HG03575 (cell line): ENCODE data around the gene PAN2.

ENCODE experiments used
- ATAC-seq: cut with Tn5 transposase; IDR thresholded peaks from one replicate; pipeline ENCODE4 v1.9.1; 2021; ENCODE audit not compliant: unreplicated experiment, insufficient number of reproducible peaks, low FRiP score; ENCODE audit errors: extremely low read depth

The PAN2 gene, protein sequence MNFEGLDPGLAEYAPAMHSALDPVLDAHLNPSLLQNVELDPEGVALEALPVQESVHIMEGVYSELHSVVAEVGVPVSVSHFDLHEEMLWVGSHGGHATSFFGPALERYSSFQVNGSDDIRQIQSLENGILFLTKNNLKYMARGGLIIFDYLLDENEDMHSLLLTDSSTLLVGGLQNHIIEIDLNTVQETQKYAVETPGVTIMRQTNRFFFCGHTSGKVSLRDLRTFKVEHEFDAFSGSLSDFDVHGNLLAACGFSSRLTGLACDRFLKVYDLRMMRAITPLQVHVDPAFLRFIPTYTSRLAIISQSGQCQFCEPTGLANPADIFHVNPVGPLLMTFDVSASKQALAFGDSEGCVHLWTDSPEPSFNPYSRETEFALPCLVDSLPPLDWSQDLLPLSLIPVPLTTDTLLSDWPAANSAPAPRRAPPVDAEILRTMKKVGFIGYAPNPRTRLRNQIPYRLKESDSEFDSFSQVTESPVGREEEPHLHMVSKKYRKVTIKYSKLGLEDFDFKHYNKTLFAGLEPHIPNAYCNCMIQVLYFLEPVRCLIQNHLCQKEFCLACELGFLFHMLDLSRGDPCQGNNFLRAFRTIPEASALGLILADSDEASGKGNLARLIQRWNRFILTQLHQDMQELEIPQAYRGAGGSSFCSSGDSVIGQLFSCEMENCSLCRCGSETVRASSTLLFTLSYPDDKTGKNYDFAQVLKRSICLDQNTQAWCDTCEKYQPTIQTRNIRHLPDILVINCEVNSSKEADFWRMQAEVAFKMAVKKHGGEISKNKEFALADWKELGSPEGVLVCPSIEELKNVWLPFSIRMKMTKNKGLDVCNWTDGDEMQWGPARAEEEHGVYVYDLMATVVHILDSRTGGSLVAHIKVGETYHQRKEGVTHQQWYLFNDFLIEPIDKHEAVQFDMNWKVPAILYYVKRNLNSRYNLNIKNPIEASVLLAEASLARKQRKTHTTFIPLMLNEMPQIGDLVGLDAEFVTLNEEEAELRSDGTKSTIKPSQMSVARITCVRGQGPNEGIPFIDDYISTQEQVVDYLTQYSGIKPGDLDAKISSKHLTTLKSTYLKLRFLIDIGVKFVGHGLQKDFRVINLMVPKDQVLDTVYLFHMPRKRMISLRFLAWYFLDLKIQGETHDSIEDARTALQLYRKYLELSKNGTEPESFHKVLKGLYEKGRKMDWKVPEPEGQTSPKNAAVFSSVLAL

DNA sequence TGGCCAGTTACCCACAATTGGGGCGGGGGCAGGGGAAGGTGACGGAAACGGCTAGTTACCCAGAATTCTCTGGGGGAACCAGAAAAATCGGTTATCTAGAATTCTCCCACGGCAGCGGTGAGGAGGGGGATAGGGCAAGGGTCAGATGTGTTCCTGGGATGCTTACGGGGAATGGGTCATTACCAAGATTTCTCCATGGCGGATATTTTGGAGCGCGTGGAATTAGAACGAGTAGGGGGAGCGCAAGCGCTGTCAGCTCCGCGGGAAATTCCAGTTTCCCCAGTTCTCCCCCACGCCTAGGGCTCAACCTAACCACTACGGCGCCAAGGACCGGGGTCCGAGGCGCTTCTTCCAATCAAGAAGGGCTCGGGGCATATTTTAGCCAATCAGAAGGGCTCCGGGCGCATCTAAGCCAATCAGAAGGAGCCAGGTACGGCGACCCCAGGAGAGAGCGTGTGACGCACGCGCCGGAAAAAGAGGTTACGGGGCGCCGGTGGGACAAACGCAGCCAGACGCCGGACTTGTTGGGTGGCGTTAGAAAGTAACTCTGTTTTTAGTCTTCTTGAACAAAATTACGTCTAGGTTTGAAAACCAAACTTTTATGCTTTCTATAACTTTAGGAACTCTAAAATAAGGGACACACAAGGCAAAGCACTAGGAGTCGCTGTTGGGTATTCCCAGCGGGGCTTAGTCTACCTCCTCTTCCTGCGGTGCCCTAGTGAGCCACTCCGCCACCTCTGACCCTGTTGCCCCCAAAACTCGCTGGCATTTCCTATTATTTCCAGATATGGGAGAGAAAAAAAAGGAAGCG, at the start of gene PAN2:
Gene PAN2 (minus strand): TSS at position 322 of the 811 bp plus-strand sequence. CDS start 906 bp downstream, outside the sequence.
- peak; percentile 45 for ATAC-seq

DNA sequence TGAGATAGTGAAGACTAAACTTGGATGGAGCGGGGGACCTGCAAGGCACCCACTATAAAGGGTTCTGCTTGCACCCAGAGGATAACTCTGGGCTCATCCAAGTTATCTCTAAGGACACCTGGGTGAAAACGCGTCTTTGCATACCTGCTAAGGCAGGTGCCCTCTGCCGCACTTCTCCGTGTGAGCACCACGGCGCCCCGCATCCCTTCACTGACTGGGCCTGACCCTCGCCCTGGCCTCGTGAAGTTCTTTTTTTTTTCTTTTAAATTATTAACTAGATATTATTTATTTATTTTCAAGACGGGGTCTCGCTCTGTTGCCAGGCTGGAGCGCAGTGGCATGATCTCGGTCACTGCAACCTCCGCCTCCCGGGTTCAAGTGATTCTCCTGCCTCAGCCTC, 48.8 kb upstream of the PAN2 start:
- no peak for ATAC-seq

DNA sequence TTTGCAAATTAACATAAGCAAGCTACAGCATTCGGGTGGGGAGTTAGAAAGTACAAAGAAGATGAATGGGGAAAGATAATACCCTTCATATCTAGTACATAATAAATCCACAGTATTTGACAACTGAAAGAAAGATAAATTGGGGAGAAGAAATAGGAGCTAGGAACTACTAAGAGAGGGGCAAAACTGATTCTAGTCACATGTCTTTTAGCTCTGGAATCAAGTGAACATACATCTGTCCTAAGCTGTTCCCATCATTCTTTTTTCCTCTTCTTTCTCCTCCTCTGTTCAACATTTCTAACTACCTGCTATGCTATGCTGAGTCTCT, 44.2 kb upstream of the PAN2 start:
- ATAC-seq: no peak

DNA sequence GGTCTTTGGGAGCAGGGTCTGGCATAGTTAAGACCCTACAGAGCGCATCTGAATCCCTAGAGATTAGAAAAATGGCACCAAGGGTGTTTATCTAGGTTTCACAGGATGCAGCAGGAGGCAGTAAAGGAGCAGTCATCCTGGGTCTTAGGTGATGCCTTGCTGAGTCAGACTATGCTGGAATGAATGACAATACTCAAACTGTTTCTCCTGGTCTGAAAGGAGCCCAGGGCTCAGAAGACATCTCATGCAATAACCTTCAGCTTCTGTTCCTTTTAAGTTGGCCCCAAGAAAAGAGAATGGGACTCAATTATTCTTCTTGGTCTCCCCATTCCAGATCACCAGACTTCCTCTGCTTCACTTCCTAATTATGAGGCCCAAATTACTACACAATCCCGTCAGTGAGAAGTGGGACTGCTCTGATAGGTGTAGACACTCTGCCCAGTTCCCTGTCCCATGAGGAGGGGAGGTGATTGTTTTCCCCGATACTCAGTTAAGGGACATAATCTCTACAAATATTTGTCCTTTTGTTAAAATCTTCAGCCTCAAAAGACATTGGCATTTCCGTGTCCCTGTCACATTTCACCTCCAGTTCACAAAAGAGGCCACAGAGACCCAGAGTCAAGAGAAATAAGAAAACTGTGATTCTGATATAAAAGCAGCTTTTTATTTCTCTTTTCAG, 43.6 kb upstream of the PAN2 start:
- no peak for ATAC-seq

DNA sequence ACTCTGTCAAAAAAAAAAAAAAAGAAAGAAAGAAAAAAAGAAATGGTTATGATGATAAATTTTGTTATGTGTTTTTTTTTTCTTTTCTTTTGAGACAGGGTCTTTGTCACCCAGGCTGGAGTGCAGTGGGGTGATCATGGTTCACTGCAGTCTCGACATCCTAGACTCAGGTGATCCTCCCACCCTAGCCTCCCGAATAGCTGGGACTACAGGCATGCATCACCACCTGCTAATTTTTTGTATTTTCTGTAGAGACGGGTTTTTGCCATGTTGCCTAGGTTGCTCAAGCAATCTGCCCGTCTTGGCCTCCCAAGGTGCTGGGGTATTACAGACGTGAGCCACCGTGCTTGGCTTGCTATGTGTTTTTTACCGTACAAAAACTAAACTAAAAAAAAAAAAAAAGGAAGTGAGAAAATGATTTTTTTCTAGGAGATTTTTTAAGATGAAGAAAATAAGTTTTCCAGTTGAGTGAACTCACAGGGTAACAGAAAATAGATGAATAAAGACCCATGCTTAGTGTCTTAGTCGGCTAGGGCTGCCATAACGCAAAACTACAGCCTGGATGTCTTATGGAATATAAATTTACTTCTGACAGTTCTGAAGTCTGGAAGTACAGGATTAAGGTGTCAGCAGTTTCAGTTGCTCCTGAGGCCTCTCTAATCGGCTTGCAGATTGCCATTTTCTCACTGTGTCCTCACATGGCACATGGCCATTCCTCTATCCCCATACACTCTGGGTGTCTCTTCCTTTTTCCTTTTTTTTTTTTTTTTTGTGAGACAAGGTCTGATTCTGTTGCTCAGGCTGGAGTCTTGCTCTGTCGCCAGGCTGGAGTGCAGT, 42.0 kb upstream of the PAN2 start:
- no peak for ATAC-seq

DNA sequence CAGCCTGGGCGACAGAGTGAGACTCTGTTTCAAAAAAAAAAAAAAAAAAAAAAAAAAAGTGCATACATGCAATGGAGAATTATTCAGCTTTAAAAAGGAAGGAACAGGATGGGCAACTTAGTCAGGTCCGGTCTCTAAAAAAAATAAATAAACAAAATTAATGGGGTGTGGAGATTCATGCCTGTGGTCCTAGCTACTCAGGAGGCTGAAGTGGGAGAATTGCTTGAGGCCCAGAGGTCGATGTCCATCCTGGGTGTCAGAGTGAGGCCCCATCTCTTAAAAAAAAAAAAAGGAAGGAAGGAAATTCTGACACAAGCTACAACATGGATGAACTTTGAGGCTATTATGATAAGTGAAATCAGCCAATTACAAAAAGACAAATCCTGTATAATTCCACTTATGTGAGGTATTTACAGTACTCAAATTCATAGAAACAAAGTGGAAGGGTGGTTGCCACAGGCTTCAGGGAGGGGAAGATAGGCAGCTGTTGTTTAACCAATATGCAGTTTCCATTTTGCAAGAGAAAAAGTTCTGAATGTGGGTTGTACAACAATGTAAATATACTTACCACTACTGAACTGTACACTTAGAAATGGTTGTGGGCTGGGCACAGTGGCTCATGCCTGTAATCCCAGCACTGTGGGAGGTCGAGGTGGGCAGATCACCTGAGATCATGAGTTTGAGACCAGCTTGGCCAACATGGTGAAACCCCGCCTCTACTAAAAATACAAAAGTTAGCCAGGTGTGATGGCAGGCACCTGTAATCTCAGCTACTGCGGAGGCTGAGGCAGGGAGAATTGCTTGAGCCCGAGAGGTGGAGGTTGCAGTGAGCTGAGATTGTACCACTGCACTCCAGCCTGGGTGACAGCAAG, 41.2 kb upstream of the PAN2 start:
- ATAC-seq: no peak

DNA sequence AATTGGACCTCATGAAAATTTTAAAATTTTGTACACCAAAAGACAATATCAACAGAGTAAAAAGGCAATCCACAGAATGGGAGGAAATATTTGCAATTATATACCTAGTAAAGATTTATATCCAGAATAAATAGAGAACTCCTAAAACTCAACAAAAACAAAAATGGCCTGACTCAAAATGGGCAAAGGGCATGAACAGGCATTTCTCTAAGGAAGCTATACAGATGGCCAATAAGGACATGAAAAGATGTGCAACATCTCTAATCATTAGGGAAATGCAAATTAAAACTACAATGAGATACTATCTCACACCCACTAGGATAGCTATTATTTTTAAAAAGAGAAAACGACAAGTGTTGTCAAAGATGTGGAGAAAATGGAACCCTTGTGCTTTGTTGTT, 39.7 kb upstream of the PAN2 start:
- ATAC-seq: no peak

DNA sequence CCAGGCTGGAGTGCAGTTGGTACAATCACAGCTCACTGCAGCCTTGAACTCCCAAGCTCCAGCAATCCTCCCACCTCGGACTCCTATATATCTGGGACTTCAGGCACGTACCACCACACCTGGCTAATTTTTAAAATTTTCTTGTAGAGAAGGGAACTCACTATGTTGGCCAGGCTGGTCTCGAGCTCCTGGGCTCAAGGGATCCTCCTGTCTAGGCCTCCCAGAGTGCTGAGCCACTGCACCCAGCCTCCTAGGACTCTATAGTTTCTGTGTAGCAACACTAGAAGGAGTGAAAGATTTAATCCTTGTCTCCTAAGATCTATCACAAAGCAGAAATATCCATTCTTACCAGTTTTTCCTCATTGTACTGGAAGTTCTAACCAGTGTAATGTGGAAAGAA, 33.1 kb upstream of the PAN2 start:
- ATAC-seq: no peak

DNA sequence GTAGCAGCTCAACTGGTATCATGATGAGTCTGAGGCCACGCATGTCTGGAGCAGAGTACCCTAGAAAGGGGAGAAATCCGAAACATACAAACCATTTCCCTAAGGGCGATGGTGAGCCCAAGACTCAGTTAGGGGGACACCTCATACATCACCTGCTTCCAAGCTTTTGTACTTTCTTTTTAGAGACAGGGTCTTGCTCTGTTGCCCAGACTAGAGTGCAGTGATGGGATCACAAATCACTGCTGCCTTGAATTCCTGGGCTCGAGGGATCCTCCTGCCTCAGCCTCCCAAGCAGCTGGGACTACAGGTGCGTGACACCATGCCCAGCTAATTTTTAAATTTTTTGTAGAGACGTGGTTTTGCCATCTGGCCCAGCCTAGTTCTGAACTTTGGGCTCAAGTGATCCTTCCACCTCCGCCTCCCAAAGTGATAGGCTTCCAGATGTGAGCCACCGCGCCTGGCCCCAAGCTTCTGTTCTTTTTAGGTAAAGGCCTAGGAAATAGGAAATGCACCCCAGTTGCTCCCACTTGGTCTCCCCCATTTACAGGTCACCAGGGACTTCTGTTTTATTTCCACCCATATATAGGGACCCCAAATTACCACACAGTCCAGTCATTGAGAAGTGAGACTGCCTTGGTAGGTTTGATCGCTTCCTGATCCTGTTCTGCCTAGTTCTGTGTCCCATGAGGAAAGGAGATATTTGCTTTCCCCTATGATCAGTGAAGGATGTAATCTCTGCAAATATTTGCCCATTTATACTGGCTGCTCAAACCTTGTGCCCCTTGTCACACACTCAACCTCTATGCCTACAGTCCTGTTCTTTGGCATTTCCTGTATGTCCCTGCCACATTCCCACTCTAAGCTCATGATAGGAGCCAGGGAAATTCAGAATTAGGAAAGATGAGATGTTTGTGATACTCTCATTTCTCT, 28.6 kb upstream of the PAN2 start, which contains the start of gene APOF:
Gene APOF (minus strand): TSS at position 728 of the 930 bp plus-strand sequence. CDS start 112 bp downstream, at position 616.
- ATAC-seq: no peak

DNA sequence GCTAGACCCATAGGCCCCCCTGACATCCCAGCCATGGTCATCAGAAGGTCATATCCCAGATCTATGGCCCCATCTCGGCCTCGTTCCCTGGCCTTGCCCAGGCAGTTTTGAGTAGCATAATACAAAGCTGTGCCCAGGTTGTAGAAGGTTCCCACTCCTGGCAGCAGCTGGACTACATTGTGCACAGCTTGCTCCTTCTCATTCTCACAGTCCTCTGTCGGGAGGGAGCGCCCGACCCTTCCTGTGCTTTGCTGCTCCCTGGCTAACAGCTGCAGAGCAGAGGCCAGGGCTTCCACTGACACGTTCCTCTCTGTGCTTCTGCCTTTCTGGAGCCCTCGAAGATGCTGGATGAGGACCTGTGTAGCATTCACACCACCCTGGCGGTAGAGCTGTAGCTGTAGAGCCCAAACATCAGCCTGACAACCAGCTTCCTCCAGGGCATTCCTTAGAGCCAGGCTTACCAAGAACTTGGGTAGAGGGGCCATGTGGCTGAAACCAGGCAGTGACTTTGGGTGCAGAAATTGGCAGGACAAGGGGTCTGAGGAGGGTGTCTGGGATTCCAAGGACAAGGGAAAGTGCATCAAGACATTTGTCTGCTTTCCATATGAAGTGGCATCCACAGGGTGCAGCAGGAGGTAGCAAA, 27.8 kb upstream of the PAN2 start:
- no peak for ATAC-seq

DNA sequence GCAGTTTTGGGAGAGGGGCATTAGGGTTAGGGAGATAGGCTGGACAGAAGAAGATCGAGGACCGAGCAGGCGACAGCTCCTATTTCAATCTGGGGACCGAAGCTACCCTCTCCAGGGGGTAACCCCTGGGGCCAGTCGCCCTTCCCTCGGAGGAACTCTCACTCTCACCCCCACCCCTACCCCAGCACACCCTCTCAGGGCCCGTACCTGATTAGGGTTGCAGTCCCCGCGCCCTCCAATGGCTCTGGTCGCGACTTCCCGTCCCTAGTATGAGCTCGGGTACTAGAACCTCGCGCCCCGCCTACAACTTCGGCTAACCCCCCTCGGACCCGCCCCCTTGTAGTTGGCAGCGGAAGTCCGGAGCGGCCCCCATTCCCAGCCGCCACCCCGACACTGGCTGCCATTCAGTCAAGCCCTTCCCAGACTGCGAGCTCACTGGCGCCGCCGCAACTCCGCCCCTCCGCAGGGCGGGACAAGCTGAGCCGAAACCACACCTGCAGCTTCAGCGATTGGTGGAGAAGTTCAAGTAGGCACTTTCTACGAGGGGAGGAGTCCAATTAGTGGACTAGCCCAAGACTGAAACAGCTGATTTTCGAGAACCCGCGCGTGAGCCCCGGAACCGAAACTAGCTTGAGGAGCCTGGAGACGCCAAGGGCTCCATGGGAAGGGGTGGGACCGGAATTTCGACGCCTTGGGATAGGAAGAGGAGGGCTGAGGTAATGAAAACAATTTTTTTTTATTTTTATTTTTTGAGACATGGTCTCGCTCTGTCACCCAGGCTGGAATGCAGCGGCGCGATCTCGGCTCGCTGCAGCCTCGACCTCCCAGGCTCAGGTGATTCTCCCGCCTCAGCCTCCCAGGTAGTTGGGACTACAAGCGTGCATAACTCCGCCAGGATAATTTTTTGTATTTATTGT, 26.3 kb upstream of the PAN2 start, which contains the start of gene STAT2:
Gene STAT2 (minus strand): TSS at position 257 of the 917 bp plus-strand sequence. CDS start 3,536 bp downstream, outside the sequence.
- ATAC-seq: peak; percentile 84

DNA sequence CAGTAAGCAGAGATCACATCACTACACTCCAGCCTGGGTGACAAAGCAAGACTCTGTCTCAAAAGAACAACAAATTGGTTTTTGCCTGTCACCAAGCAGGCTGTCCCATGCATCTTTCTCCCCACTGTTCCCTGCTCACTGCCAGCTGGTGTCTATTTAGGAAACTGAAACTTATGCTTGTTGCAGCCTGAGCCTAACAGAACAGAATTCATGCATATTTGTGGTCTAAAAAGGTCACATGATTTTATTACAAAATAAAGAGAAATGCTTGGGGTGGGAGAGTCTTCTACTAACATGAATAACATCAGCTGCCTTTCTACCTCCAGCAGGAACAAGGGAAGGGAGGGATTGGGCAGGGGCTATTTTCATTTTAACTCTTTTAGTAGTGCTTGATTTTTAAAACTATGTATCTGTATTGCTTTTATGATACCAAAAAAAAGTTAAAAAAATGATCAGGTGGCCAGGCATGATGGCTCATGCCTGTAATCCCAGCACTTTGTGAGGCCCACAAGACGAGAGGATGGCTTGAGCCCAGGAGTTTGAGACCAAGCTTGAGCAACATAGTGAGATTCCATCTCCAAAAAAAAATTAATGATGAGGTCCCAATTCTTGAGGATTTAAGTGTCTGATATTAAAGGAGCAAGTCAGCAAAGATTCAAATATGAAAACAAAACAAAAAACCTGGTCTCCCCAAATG, 25.2 kb upstream of the PAN2 start:
- no peak for ATAC-seq

DNA sequence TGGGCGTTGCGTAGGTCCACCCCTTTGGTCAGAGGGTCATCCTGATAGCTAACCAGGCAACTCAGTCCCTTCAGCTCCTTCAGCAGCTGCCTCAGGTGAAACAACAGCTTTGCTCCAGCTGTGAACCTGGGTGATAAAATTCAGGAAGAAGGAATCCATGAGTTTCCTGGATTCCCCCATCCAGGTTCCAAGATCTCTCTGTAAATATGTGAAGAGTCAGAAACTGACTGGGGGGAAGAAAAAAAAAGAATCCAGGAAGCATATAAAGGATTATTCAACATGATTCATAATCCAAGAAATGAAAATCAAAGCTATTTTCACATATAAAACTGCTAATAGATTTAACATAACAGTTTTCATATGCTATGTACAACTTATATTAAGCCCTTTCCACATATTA, 17.5 kb upstream of the PAN2 start:
- ATAC-seq: no peak
